ENCODE measurements around the gene PSMB5. TPM values are rescaled to one million over a fixed set of nuclear protein-coding genes. Genes with fewer than 3 reads are reported as not detected.

Gene PSMB5
- total and polyA plus RNA-seq, 2 of the 13 experiments (the other 11 are each of a cell fraction or from before 2014, with no cell fraction given) = 705 to 871 TPM

GRCh38 chr14:23009939-23010726, 24.6 kb downstream of the PSMB5 start, which contains the start of gene C14orf93 (continued):
- no peak for TF ChIP-seq TBX3 (IDR thresholded peaks at IDR 0.05; ENCODE audit: borderline replicate concordance)
- TF ChIP-seq KLF16 (CRISPR knock-in tag; IDR thresholded peaks at IDR 0.05) = peak in 1 of 2 experiments; percentile 34; a peak in 2 of 4 replicates
- TF ChIP-seq ZNF788 (CRISPR knock-in tag; IDR thresholded peaks at IDR 0.05; ENCODE audit: borderline replicate concordance) = peak; percentile 59; the same call in 1 of the 2 replicates
- TF ChIP-seq SMAD3 (CRISPR knock-in tag; IDR thresholded peaks at IDR 0.05) = no peak
- TF ChIP-seq ZNF446 (CRISPR knock-in tag; IDR thresholded peaks at IDR 0.05) = peak; percentile 91
- TF ChIP-seq TFAP4 (IDR thresholded peaks at IDR 0.05; ENCODE audit: borderline replicate concordance, low read depth) = 0 out of 2 replicates have a peak, but pooled peaks have one; percentile 6
- peak; percentile 77; the same call in 1 of the 2 replicates for TF ChIP-seq ZNF160 (CRISPR knock-in tag; IDR thresholded peaks at IDR 0.05)
- TF ChIP-seq PCBP2 (optimal IDR thresholded peaks at IDR 0.05; ENCODE audit: low read depth, low read length, poor library complexity, severe bottlenecking) = peak; percentile 18
- no peak for TF ChIP-seq TEAD2 (CRISPR knock-in tag; IDR thresholded peaks at IDR 0.05)
- TF ChIP-seq ZNF646 (CRISPR knock-in tag; IDR thresholded peaks at IDR 0.05) = no peak
- TF ChIP-seq ZNF777 (CRISPR knock-in tag; IDR thresholded peaks at IDR 0.05) = peak; percentile 41; the same call in 1 of the 2 replicates
- TF ChIP-seq, protein P1, sequence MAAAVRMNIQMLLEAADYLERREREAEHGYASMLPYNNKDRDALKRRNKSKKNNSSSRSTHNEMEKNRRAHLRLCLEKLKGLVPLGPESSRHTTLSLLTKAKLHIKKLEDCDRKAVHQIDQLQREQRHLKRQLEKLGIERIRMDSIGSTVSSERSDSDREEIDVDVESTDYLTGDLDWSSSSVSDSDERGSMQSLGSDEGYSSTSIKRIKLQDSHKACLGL (CRISPR knock-in tag; IDR thresholded peaks at IDR 0.05) = peak; percentile 50; the same call in 1 of the 2 replicates
- no peak for TF ChIP-seq HNF4G (IDR thresholded peaks at IDR 0.05; ENCODE audit: borderline replicate concordance, low read depth, low read length)
- TF ChIP-seq HNF4G (CRISPR knock-in tag; IDR thresholded peaks at IDR 0.05; ENCODE audit: borderline replicate concordance, low read depth) = no peak
- 0 out of 2 replicates have a peak, but pooled peaks have one; percentile 56 for TF ChIP-seq ZSCAN29 (CRISPR knock-in tag; conservative IDR thresholded peaks at IDR 0.05)
- TF ChIP-seq, protein P2, sequence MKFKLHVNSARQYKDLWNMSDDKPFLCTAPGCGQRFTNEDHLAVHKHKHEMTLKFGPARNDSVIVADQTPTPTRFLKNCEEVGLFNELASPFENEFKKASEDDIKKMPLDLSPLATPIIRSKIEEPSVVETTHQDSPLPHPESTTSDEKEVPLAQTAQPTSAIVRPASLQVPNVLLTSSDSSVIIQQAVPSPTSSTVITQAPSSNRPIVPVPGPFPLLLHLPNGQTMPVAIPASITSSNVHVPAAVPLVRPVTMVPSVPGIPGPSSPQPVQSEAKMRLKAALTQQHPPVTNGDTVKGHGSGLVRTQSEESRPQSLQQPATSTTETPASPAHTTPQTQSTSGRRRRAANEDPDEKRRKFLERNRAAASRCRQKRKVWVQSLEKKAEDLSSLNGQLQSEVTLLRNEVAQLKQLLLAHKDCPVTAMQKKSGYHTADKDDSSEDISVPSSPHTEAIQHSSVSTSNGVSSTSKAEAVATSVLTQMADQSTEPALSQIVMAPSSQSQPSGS (CRISPR knock-in tag; IDR thresholded peaks at IDR 0.05) = 0 out of 2 replicates have a peak, but pooled peaks have one; percentile 5
- TF ChIP-seq TCF12 (IDR thresholded peaks at IDR 0.05) = no peak
- TF ChIP-seq TCF12 (CRISPR knock-in tag; IDR thresholded peaks at IDR 0.05) = 0 out of 2 replicates have a peak, but pooled peaks have one; percentile 77
